Epithelial cell of proximal tubule (primary cell): ENCODE data around the gene LRMDA. TPM values are rescaled to one million over a fixed set of nuclear protein-coding genes. Genes with fewer than 3 reads are reported as not detected.
"Not testable (repeated sequence)": the region's sequence is repeated elsewhere in the genome, so short reads cannot be mapped to it uniquely, and the experiment has no call there.

Experiments used
- DNase-seq: peaks from one replicate; pipeline ENCODE4 v3.0.0-alpha.2; 2011; ENCODE audit warnings: low read depth
- H3K4me3 ChIP-seq: 2 replicates; pipeline ENCODE4 v1.5.1; 2011; ENCODE audit warnings: low read depth, mild to moderate bottlenecking, low read length
- CTCF ChIP-seq: conservative IDR thresholded peaks from 2 replicates; pipeline ENCODE4 v1.5.1; 2012; ENCODE audit warnings: low read depth, mild to moderate bottlenecking, low read length
- total RNA-seq: library from RNA; depleted of rRNA; stranded (reverse); fragments of >200 nt; gene quantifications from 2 replicates; pipeline ENCODE4 v1.2.3, GENCODE V29; 2015

The LRMDA gene
- total RNA-seq, 1 donor from 2014 or later, result 0.75 TPM

GRCh38 chr10:76051007-76051936, 619.8 kb downstream of the LRMDA start:
- TF ChIP-seq CTCF, result no peak
- DNase-seq, result no peak
- H3K4me3 ChIP-seq, result no peak overlapping the region

- DNase-seq, result no peak
- no peak overlapping the region for H3K4me3 ChIP-seq
- TF ChIP-seq CTCF, result no peak
These were observed 621.5 kb downstream of the LRMDA start for GRCh38 chr10:76052682-76053503.

DNA sequence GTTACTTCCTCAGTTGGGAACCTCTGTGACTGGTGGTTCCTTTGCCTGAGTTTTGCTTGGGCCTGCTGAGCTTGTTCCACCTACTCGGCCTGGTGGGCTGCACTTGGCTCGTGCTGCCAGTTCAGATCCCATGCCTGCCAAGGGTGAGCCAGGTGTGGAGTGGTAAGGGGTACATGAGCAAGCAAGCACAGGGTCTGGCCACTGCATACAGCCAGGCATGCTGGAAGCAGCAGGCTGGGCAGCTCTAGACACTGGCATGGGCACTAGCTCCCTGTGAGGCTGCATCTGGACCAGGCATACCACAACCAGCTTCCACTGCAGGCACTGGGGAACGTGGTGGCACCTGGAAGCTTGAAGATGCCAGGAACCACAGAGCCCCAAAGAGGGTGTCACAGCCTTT, 624.0 kb downstream of the LRMDA start:
- DNase-seq, result no peak
- no peak overlapping the region for H3K4me3 ChIP-seq
- TF ChIP-seq CTCF, result no peak

DNA sequence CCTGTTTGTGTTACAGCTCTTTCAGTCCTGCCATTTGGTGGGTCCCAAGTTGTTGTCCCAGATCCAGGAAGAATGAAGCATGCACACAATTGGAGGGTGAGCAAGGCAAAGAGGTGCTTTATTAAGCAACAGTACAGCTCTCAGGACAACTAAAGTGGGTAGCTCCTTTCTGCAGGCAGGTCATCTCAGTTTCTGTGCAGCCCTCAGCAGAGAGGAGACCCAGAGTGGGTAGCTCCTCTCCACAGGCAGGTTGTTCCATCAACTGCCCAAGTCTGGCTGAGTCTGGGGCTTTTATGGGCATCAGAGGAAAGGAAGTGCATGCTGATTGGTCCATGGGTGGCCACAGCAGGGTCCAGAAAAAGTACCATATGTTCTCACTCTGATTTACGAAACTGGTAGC, 624.5 kb downstream of the LRMDA start:
- no peak for DNase-seq
- no peak for TF ChIP-seq CTCF
- no peak overlapping the region for H3K4me3 ChIP-seq

GRCh38 chr10:76060993-76061392, 629.6 kb downstream of the LRMDA start:
- H3K4me3 ChIP-seq, DNase-seq: not testable (repeated sequence)

GRCh38 chr10:76066457-76066856, 635.0 kb downstream of the LRMDA start:
- H3K4me3 ChIP-seq, result no peak overlapping the region
- DNase-seq, result no peak
- TF ChIP-seq CTCF, result no peak

- TF ChIP-seq CTCF, result no peak
- no peak overlapping the region for H3K4me3 ChIP-seq
- no peak for DNase-seq
These were observed 636.0 kb downstream of the LRMDA start for GRCh38 chr10:76067447-76067846.
